HepG2 (cell line): ENCODE measurements around the gene APBB1. TPM values are rescaled to one million over a fixed set of nuclear protein-coding genes. Genes with fewer than 3 reads are reported as not detected.

Experiments
- ATAC-seq: fragments of 200-7000 bp; cut with Tn5 transposase; 3 replicates; pipeline ENCODE4 v1.9.1; 2020; ENCODE audit warnings: mild to moderate bottlenecking, moderate library complexity
- BruUV-seq: library from RNA; stranded (reverse); fragments of 400-500 nt; replicated peaks from 2 replicates; lab custom pipeline; 2021; lab: Mats Ljungman, UMichigan
- CTCF ChIA-PET: fragments of 300-600 bp; formaldehyde crosslinking; extraction: SDS; loops from one replicate; lab custom pipeline; 2021; ENCODE audit warnings: low total read pairs, inconsistent platforms, low intra/inter-chr PET ratio; lab: Yijun Ruan, JAX
- POLR2A ChIA-PET: fragments of 350-600 bp; sonication (Branson Sonifier 250); formaldehyde crosslinking; loops from one replicate; lab custom pipeline; 2020; ENCODE audit warnings: antibody characterized with exemption, inconsistent platforms; lab: Yijun Ruan, JAX
- DNase-seq: peaks from one replicate; pipeline ENCODE4 v3.0.0-alpha.2; 2015; ENCODE audit warnings: low spot score
- FAIRE-seq: peaks from 3 replicates; lab custom pipeline; 2011; peaks lifted over from hg19 to GRCh38; lab: Jason Lieb, UNC
- H2AFZ ChIP-seq: one replicate; pipeline ENCODE4 v1.6.1; 2011; ENCODE audit warnings: low read length, inconsistent platforms
- H3K27ac ChIP-seq: fragments of 300-600 bp; 3 replicates; pipeline ENCODE4 v1.8.0; 2011; ENCODE audit warnings: mixed run types, mild to moderate bottlenecking, mixed read lengths, low read length, inconsistent platforms; ENCODE audit not compliant: insufficient read depth; ENCODE audit errors: extremely low read length
- H3K27me3 ChIP-seq, 2 experiments: fragments of 200-600 bp in 1 of 2; 2 replicates in 1 of 2; 3 replicates in 1 of 2; pipeline versions ENCODE4 v1.6.0 to v1.8.0; 2011; ENCODE audit warnings: low read length in 2 of 2, mild to moderate bottlenecking in 2 of 2, moderate library complexity in 2 of 2, inconsistent platforms in 1 of 2; ENCODE audit not compliant: insufficient read depth in 2 of 2, control insufficient read depth in 1 of 2
- H3K36me3 ChIP-seq, 2 experiments: fragments of 200-600 bp in 1 of 2; replicated peaks in 1 of 2; 2 replicates in 1 of 2; 3 replicates in 1 of 2; pipeline versions ENCODE4 v1.5.1 to v1.8.0; 2011; ENCODE audit warnings: low read length in 2 of 2, inconsistent platforms in 1 of 2; ENCODE audit not compliant: insufficient read depth in 2 of 2, control insufficient read depth in 1 of 2
- H3K4me1 ChIP-seq: 2 replicates; pipeline ENCODE4 v1.5.1; 2012; ENCODE audit warnings: low read length, inconsistent platforms; ENCODE audit not compliant: insufficient read depth
- H3K4me2 ChIP-seq: 2 replicates; pipeline ENCODE4 v1.6.0; 2011; ENCODE audit warnings: low read depth, low read length, inconsistent platforms
- H3K4me3 ChIP-seq, 3 experiments: fragments of 200-600 bp in 1 of 3; sonication (generic), shearing (Covaris generic) in 1 of 3; replicated peaks in 1 of 3; 2 replicates each; pipeline ENCODE4 v1.5.1; 2011 to 2016; ENCODE audit warnings: low read length in 3 of 3, inconsistent platforms in 2 of 3, low read depth in 2 of 3, mild to moderate bottlenecking in 2 of 3, control low read depth in 1 of 3, mixed read lengths in 1 of 3; ENCODE audit not compliant: insufficient read depth in 1 of 3
- H3K79me2 ChIP-seq: one replicate; pipeline ENCODE4 v1.6.1; 2011; ENCODE audit warnings: low read length, inconsistent platforms; ENCODE audit not compliant: insufficient read depth
- H3K9ac ChIP-seq: 2 replicates; pipeline ENCODE4 v1.6.0; 2011; ENCODE audit warnings: mild to moderate bottlenecking, low read depth, low read length, inconsistent platforms; ENCODE audit not compliant: insufficient read depth
- H3K9me3 ChIP-seq: 2 replicates; pipeline ENCODE4 v1.5.1; 2012; ENCODE audit warnings: mild to moderate bottlenecking, low read length
- H4K20me1 ChIP-seq: 2 replicates; pipeline ENCODE4 v1.6.0; 2011; ENCODE audit warnings: inconsistent platforms, mild to moderate bottlenecking, low read length, moderate library complexity; ENCODE audit not compliant: insufficient read depth
- ASH2L ChIP-seq: fragments of 300-600, 200-600 bp; sonication (generic); IDR thresholded peaks from 2 replicates; pipeline ENCODE4 v1.7.0; 2017; ENCODE audit warnings: low read depth, mild to moderate bottlenecking, moderate library complexity, mixed read lengths, low read length; ENCODE audit not compliant: insufficient read length
- GATAD2A ChIP-seq: IDR thresholded peaks from 2 replicates; pipeline ENCODE4 v1.6.1; 2016
- GLMP ChIP-seq: sonication (generic); formaldehyde crosslinking; IDR thresholded peaks from 2 replicates; pipeline ENCODE4 v1.9.0; 2021; ENCODE audit warnings: missing genetic modification reagents, mild to moderate bottlenecking, borderline replicate concordance
- MYC ChIP-seq: sonication (generic); formaldehyde crosslinking; IDR thresholded peaks from 2 replicates; pipeline ENCODE4 v1.9.0; 2021; ENCODE audit warnings: missing genetic modification reagents, borderline replicate concordance
- REXO4 ChIP-seq: sonication (generic); formaldehyde crosslinking; IDR thresholded peaks from 2 replicates; pipeline ENCODE4 v1.8.0; 2022; ENCODE audit warnings: missing genetic modification reagents, mild to moderate bottlenecking, borderline replicate concordance
- SATB2 ChIP-seq: sonication (generic); formaldehyde crosslinking; IDR thresholded peaks from 2 replicates; pipeline ENCODE4 v1.5.0; 2020; ENCODE audit warnings: missing genetic modification reagents
- ZNF337 ChIP-seq: sonication (generic); formaldehyde crosslinking; IDR thresholded peaks from 2 replicates; pipeline ENCODE4 v1.5.1; 2020; ENCODE audit warnings: missing genetic modification reagents, low read depth, mild to moderate bottlenecking, borderline replicate concordance
- ZNF501 ChIP-seq: sonication (generic); formaldehyde crosslinking; IDR thresholded peaks from 2 replicates; pipeline ENCODE4 v1.5.1; 2020; ENCODE audit warnings: mild to moderate bottlenecking, moderate library complexity, missing genetic modification reagents
- ZNF510 ChIP-seq: sonication (generic); formaldehyde crosslinking; IDR thresholded peaks from 2 replicates; pipeline ENCODE4 v1.4.0; 2020; ENCODE audit warnings: low read depth, mild to moderate bottlenecking, missing genetic modification reagents
- ZNF572 ChIP-seq: sonication (generic); formaldehyde crosslinking; IDR thresholded peaks from 2 replicates; pipeline ENCODE4 v1.5.1; 2020; ENCODE audit warnings: mild to moderate bottlenecking, missing genetic modification reagents
- ZNF777 ChIP-seq: sonication (generic); formaldehyde crosslinking; IDR thresholded peaks from 2 replicates; pipeline ENCODE4 v1.4.0; 2020; ENCODE audit warnings: missing genetic modification reagents
- ZNF780A ChIP-seq: sonication (generic); formaldehyde crosslinking; IDR thresholded peaks from 2 replicates; pipeline ENCODE4 v1.8.0; 2022; ENCODE audit warnings: mild to moderate bottlenecking, missing genetic modification reagents, moderate library complexity
- ZNF781 ChIP-seq: sonication (generic); formaldehyde crosslinking; IDR thresholded peaks from 2 replicates; pipeline ENCODE4 v1.5.1; 2020; ENCODE audit warnings: borderline replicate concordance, mild to moderate bottlenecking, missing genetic modification reagents; ENCODE audit errors: not compliant biosample characterization
- ZZZ3 ChIP-seq: sonication (generic); formaldehyde crosslinking; IDR thresholded peaks from 2 replicates; pipeline ENCODE4 v1.4.0; 2020; ENCODE audit warnings: missing genetic modification reagents, mild to moderate bottlenecking, borderline replicate concordance
- WGBS: methylation state at CpG from one replicate; pipeline ENCODE4 v1.1.6; 2017; ENCODE audit warnings: low lambda C conversion rate; 5-methylcytosine and 5-hydroxymethylcytosine counted together
- in situ Hi-C: cut with HindIII; loops from 2 replicates; pipeline ENCODE4 v1.10.0; 2017; ENCODE audit warnings: low pct_unique_long_range_greater_than_20kb; ENCODE audit not compliant: extremely low pct_ligation_motif_present
- intact Hi-C: fragments of 100-400 bp; cut with micrococcal nuclease; formaldehyde crosslinking; loops from one replicate; pipeline ENCODE4 v1.10.0; 2022; ENCODE audit not compliant: unreplicated experiment
- polyA plus RNA-seq, 8 experiments: library from polyadenylated mRNA; depleted of rRNA in 3 of 8; stranded (reverse) in 7 of 8; unstranded in 1 of 8; fragments of >200 nt; fragmentation: Illumina TruSeq in 4 of 8; extraction: Trizol in 4 of 8; gene quantifications; 2 replicates each; pipeline versions ENCODE4 v1.2.1 to v1.2.3, GENCODE V29; 2011 to 2016; ENCODE audit warnings: low read depth in 4 of 8, missing spikeins in 1 of 8, mixed read lengths in 1 of 8; ENCODE audit not compliant: insufficient read depth in 1 of 8
- total RNA-seq, 5 experiments: library from RNA; depleted of rRNA; stranded (reverse); fragments of >200 nt; fragmentation: Illumina TruSeq; extraction: Trizol; gene quantifications; 2 replicates each; pipeline ENCODE4 v1.2.3, GENCODE V29; 2016; ENCODE audit warnings: low read depth in 1 of 5
- TF ChIP-seq, protein P1 (sequence below): sonication (generic); formaldehyde crosslinking; conservative IDR thresholded peaks from 2 replicates; pipeline ENCODE4 v1.4.0; 2020; ENCODE audit warnings: missing genetic modification reagents
- TF ChIP-seq, protein P2 (sequence below): sonication (generic); formaldehyde crosslinking; IDR thresholded peaks from 2 replicates; pipeline ENCODE4 v1.8.1; 2022; ENCODE audit warnings: mild to moderate bottlenecking, missing genetic modification reagents

APBB1 gene
- total and polyA plus RNA-seq, 2 of the 13 experiments (the other 11 are each of a cell fraction or from before 2014, with no cell fraction given) = 1.7 to 3.5 TPM

DNA sequence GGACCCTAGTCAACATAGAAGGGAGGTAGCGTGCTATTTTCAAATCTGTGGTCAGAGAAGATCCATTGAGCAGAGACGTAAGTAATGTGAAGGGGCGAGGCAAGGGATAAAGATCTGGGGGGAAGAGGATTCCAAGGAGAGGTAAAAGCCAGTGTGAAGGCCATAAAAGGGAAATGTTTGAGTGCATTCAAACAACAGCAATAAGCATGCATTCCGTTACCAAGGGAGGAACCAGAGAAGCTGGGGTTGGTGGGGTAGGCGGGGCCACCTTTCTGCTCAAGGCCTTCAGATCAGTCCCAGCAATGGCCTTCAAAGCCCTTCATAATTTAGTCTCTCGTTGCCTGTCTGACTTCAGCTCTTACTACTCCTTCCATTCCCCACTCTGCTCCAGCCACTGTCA, 47.1 kb downstream of the APBB1 start:
- H3K4me3 ChIP-seq = no peak overlapping the region
- DNase-seq (no peak), ATAC-seq (no peak), FAIRE-seq (no peak)
- no peak overlapping the region for H2AFZ ChIP-seq
- H3K4me2 ChIP-seq = no peak overlapping the region
- BruUV-seq = no TSS peak
- H3K36me3 ChIP-seq = no peaks in the 10 kb centered on the region
- no peak overlapping the region for H3K27ac ChIP-seq
- CTCF ChIA-PET = no interaction called here
- H3K27me3 ChIP-seq = peaks cover 0 to 9% of the 10 kb centered on the region in 2 experiments; a peak in 2 of 5 replicates
- in situ Hi-C loops = no loop called here
- H3K9me3 ChIP-seq = no peaks in the 10 kb centered on the region
- no peak overlapping the region for H3K9ac ChIP-seq
- WGBS = 24% methylated on average over 6 of the region's 6 CpGs
- intact Hi-C loops = no loop called here
- H3K79me2 ChIP-seq = no peaks in the 10 kb centered on the region
- no peaks in the 10 kb centered on the region for H4K20me1 ChIP-seq
- POLR2A ChIA-PET = no interaction called here
- no peak for TF ChIP-seq ZNF780A
- no peak for TF ChIP-seq ZNF777
- TF ChIP-seq SATB2 (CRISPR knock-in tag) = no peak
- TF ChIP-seq GLMP (CRISPR knock-in tag) = no peak
- TF ChIP-seq ZZZ3 (CRISPR knock-in tag) = no peak
- no peak for TF ChIP-seq ZNF510 (CRISPR knock-in tag)
- no peak for TF ChIP-seq MYC (CRISPR knock-in tag)
- TF ChIP-seq, protein P1, sequence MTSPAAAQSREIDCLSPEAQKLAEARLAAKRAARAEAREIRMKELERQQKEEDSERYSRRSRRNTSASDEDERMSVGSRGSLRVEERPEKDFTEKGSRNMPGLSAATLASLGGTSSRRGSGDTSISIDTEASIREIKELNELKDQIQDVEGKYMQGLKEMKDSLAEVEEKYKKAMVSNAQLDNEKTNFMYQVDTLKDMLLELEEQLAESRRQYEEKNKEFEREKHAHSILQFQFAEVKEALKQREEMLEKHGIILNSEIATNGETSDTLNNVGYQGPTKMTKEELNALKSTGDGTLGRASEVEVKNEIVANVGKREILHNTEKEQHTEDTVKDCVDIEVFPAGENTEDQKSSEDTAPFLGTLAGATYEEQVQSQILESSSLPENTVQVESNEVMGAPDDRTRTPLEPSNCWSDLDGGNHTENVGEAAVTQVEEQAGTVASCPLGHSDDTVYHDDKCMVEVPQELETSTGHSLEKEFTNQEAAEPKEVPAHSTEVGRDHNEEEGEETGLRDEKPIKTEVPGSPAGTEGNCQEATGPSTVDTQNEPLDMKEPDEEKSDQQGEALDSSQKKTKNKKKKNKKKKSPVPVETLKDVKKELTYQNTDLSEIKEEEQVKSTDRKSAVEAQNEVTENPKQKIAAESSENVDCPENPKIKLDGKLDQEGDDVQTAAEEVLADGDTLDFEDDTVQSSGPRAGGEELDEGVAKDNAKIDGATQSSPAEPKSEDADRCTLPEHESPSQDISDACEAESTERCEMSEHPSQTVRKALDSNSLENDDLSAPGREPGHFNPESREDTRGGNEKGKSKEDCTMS (CRISPR knock-in tag) = no peak
- no peak for TF ChIP-seq ZNF572 (CRISPR knock-in tag)
- no peak for TF ChIP-seq REXO4
- TF ChIP-seq ZNF501 (CRISPR knock-in tag) = no peak
- no peak for TF ChIP-seq ZNF337 (CRISPR knock-in tag)
- no peak for TF ChIP-seq ZNF781 (CRISPR knock-in tag)
- TF ChIP-seq ASH2L = no peak
- no peak for TF ChIP-seq GATAD2A (CRISPR knock-in tag)
- TF ChIP-seq, protein P2, sequence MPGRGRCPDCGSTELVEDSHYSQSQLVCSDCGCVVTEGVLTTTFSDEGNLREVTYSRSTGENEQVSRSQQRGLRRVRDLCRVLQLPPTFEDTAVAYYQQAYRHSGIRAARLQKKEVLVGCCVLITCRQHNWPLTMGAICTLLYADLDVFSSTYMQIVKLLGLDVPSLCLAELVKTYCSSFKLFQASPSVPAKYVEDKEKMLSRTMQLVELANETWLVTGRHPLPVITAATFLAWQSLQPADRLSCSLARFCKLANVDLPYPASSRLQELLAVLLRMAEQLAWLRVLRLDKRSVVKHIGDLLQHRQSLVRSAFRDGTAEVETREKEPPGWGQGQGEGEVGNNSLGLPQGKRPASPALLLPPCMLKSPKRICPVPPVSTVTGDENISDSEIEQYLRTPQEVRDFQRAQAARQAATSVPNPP (CRISPR knock-in tag) = no peak
- TF ChIP-seq, all 625 proteins: peak for 0
- no peaks in the 10 kb centered on the region for H3K4me1 ChIP-seq
